Caco-2 (cell line): ENCODE measurements around the gene MICAL3. TPM values are rescaled to one million over a fixed set of nuclear protein-coding genes. Genes with fewer than 3 reads are reported as not detected.

ENCODE experiments used
- BruUV-seq: library from RNA; stranded (reverse); fragments of 400-500 nt; replicated peaks from 2 replicates; lab custom pipeline; 2021; lab: Mats Ljungman, UMichigan
- CTCF ChIA-PET: fragments of 300-600 bp; sonication (Branson Sonifier 250); formaldehyde crosslinking; loops from one replicate; lab custom pipeline; 2022; ENCODE audit warnings: antibody characterized with exemption; lab: Charles Lee
- POLR2A ChIA-PET: fragments of 300-600 bp; sonication (Branson Sonifier 250); formaldehyde crosslinking; loops from one replicate; lab custom pipeline; 2022; ENCODE audit warnings: antibody characterized with exemption; lab: Charles Lee
- DNase-seq, 2 experiments: peaks; one replicate each; pipeline versions ENCODE4 v3.0.0 to v3.0.0-alpha.2; 2020 to 2022
- H3K27me3 ChIP-seq: replicated peaks from 2 replicates; pipeline ENCODE4 v1.6.0; 2011; ENCODE audit warnings: low read length; ENCODE audit not compliant: control insufficient read depth, insufficient read depth
- H3K36me3 ChIP-seq: 2 replicates; pipeline ENCODE4 v1.5.1; 2011; ENCODE audit warnings: low read length; ENCODE audit not compliant: control insufficient read depth, insufficient read depth
- H3K4me1 ChIP-seq: fragments of 250-450 bp; sonication (Bioruptor Pico); 2 replicates; pipeline ENCODE4 v1.5.1; 2020; ENCODE audit warnings: mild to moderate bottlenecking
- H3K4me3 ChIP-seq: 2 replicates; pipeline ENCODE4 v1.5.1; 2011; ENCODE audit warnings: low read depth, mild to moderate bottlenecking, control low read depth, low read length
- H3K9me3 ChIP-seq: fragments of 250-450 bp; sonication (Bioruptor Pico); 2 replicates; pipeline ENCODE4 v1.5.1; 2020; ENCODE audit warnings: mild to moderate bottlenecking, moderate library complexity
- H3K27ac Mint-ChIP-seq: one replicate; pipeline ENCODE4 v1.8.0; 2022; ENCODE audit warnings: mixed read lengths; ENCODE audit not compliant: unreplicated experiment
- H3K27me3 Mint-ChIP-seq: one replicate; pipeline ENCODE4 v1.8.0; 2022; ENCODE audit warnings: mixed read lengths; ENCODE audit not compliant: insufficient read depth, unreplicated experiment
- H3K36me3 Mint-ChIP-seq: one replicate; pipeline ENCODE4 v1.8.0; 2022; ENCODE audit warnings: mild to moderate bottlenecking, mixed read lengths; ENCODE audit not compliant: insufficient read depth, unreplicated experiment
- H3K4me1 Mint-ChIP-seq: one replicate; pipeline ENCODE4 v1.8.0; 2022; ENCODE audit warnings: low read depth, mixed read lengths; ENCODE audit not compliant: unreplicated experiment
- H3K4me3 Mint-ChIP-seq: one replicate; pipeline ENCODE4 v1.8.0; 2022; ENCODE audit warnings: mild to moderate bottlenecking, moderate library complexity, mixed read lengths; ENCODE audit not compliant: unreplicated experiment
- H3K9me3 Mint-ChIP-seq: one replicate; pipeline ENCODE4 v1.8.0; 2022; ENCODE audit warnings: mixed read lengths; ENCODE audit not compliant: unreplicated experiment
- CTCF ChIP-seq, 2 experiments: fragments of 200-600 bp in 1 of 2; IDR thresholded peaks; 1 replicate in 1 of 2; 2 replicates in 1 of 2; pipeline versions ENCODE4 v1.5.1 to v1.8.0; 2011 to 2022; ENCODE audit warnings: antibody characterized with exemption in 1 of 2, control low read depth in 1 of 2, inconsistent platforms in 1 of 2, low read depth in 1 of 2, low read length in 1 of 2, mild to moderate bottlenecking in 1 of 2, moderate library complexity in 1 of 2; ENCODE audit not compliant: insufficient read depth in 1 of 2, severe bottlenecking in 1 of 2, unreplicated experiment in 1 of 2
- intact Hi-C: fragments of 100-400 bp; cut with micrococcal nuclease; formaldehyde crosslinking; loops from one replicate; pipeline ENCODE4 v1.10.0; 2022; ENCODE audit not compliant: unreplicated experiment
- total RNA-seq: library from RNA; stranded (reverse); gene quantifications from 2 replicates; pipeline ENCODE4 v1.2.3, GENCODE V29; 2022

Gene MICAL3
- total RNA-seq, 1 experiment from 2014 or later, result 65.6 TPM

- intact Hi-C loops, result no loop called here
- H3K4me1 ChIP-seq, result no peaks in the 10 kb centered on the region
- peaks cover 55% of the 10 kb centered on the region for H3K36me3 Mint-ChIP-seq
- no peaks in the 10 kb centered on the region for H3K27me3 Mint-ChIP-seq
- TF ChIP-seq CTCF (IDR thresholded peaks at IDR 0.05; ENCODE audit: insufficient read depth in 1 of 2, low read depth in 1 of 2, low read length in 1 of 2, severe bottlenecking in 1 of 2, unreplicated experiment in 1 of 2), result no peak
- no peaks in the 10 kb centered on the region for H3K27me3 ChIP-seq
- no peaks in the 10 kb centered on the region for H3K9me3 ChIP-seq
- CTCF ChIA-PET, result no interaction called here
- H3K4me3 ChIP-seq, result no peak overlapping the region
- H3K9me3 Mint-ChIP-seq, result no peaks in the 10 kb centered on the region
- no TSS peak for BruUV-seq
- H3K27ac Mint-ChIP-seq, result no peak overlapping the region
- peaks cover 7% of the 10 kb centered on the region for H3K4me1 Mint-ChIP-seq
- H3K36me3 ChIP-seq, result no peaks in the 10 kb centered on the region; the same call in none of the 2 replicates
- H3K4me3 Mint-ChIP-seq, result no peak overlapping the region
- POLR2A ChIA-PET, result no interaction called here
- peak; percentile 19 to 64 for DNase-seq
These were observed 216.6 kb downstream of the MICAL3 start for GRCh38 chr22:17807578-17808410.

GRCh38 chr22:17807086-17807485, 217.3 kb downstream of the MICAL3 start:
- H3K4me3 ChIP-seq, result no peak overlapping the region
- no peaks in the 10 kb centered on the region for H3K27me3 Mint-ChIP-seq
- H3K27ac Mint-ChIP-seq, result no peak overlapping the region

GRCh38 chr22:17806437-17806836, 217.9 kb downstream of the MICAL3 start:
- no peaks in the 10 kb centered on the region; the same call in none of the 2 replicates for H3K36me3 ChIP-seq
- H3K4me3 Mint-ChIP-seq, result no peak overlapping the region
- POLR2A ChIA-PET, result interaction anchor here (0.6 kb wide), 1 partner anchor 254 kb away, joined by 3 read pairs; no protein-coding TSS in a partner anchor

More at GRCh38 chr22:17807086-17807485, 217.3 kb downstream of the MICAL3 start:
- intact Hi-C loops, result no loop called here
- no peaks in the 10 kb centered on the region; the same call in none of the 2 replicates for H3K36me3 ChIP-seq
- H3K27me3 ChIP-seq, result no peaks in the 10 kb centered on the region
- H3K4me3 Mint-ChIP-seq, result no peak overlapping the region
- BruUV-seq, result no TSS peak
- no peaks in the 10 kb centered on the region for H3K9me3 ChIP-seq
- ChIA-PET POLR2A (no interaction called here), CTCF (no interaction called here)
- no peak for TF ChIP-seq CTCF (IDR thresholded peaks at IDR 0.05; ENCODE audit: insufficient read depth in 1 of 2, low read depth in 1 of 2, low read length in 1 of 2, severe bottlenecking in 1 of 2, unreplicated experiment in 1 of 2)
- H3K36me3 Mint-ChIP-seq, result peaks cover 56% of the 10 kb centered on the region
- peaks cover 11% of the 10 kb centered on the region for H3K4me1 Mint-ChIP-seq
- no peaks in the 10 kb centered on the region for H3K4me1 ChIP-seq
- no peaks in the 10 kb centered on the region for H3K9me3 Mint-ChIP-seq
- no peak for DNase-seq

More at GRCh38 chr22:17806437-17806836, 217.9 kb downstream of the MICAL3 start:
- Histone ChIP-seq H3K9me3 (no peaks in the 10 kb centered on the region), H3K4me3 (no peak overlapping the region), H3K4me1 (no peaks in the 10 kb centered on the region), H3K27me3 (no peaks in the 10 kb centered on the region)
- intact Hi-C loops, result no loop called here
- no peaks in the 10 kb centered on the region for H3K27me3 Mint-ChIP-seq
- no peak for DNase-seq
- H3K4me1 Mint-ChIP-seq, result peaks cover 11% of the 10 kb centered on the region
- no peaks in the 10 kb centered on the region for H3K9me3 Mint-ChIP-seq
- TSS peak; percentile 15 for BruUV-seq
- CTCF ChIA-PET, result interaction anchor here (1.0 kb wide), 1 partner anchor 21 kb away, joined by 4 read pairs; no protein-coding TSS in a partner anchor
- no peak for TF ChIP-seq CTCF (IDR thresholded peaks at IDR 0.05; ENCODE audit: insufficient read depth in 1 of 2, low read depth in 1 of 2, low read length in 1 of 2, severe bottlenecking in 1 of 2, unreplicated experiment in 1 of 2)
- peaks cover 51% of the 10 kb centered on the region for H3K36me3 Mint-ChIP-seq
- H3K27ac Mint-ChIP-seq, result no peak overlapping the region
